ENCODE data around the gene RGS10.

The RGS10 gene

GRCh38 chr10:119526621-119527592 is 15.6 kb downstream of the RGS10 start:
- ATAC-seq (ENCODE audit: low read depth) (no peak), DNase-seq (ENCODE audit: low spot score) (no peak)
- Histone ChIP-seq H3K27ac (ENCODE audit: poor library complexity, severe bottlenecking) (no peak overlapping the region), H3K27me3 (ENCODE audit: insufficient read depth, poor library complexity, severe bottlenecking) (no peaks in the 10 kb centered on the region), H3K36me3 (ENCODE audit: low read depth) (peaks cover 10% of the 10 kb centered on the region; the same call in 1 of the 2 replicates), H3K9me3 (ENCODE audit: severe bottlenecking) (no peaks in the 10 kb centered on the region), H3K4me1 (ENCODE audit: insufficient read depth, poor library complexity, severe bottlenecking) (peaks cover 5% of the 10 kb centered on the region), H3K4me3 (ENCODE audit: severe bottlenecking) (no peak overlapping the region)
- no peak for TF ChIP-seq CTCF (IDR thresholded peaks at IDR 0.05; ENCODE audit: poor library complexity, severe bottlenecking)

- Histone ChIP-seq H3K27ac (ENCODE audit: poor library complexity, severe bottlenecking) (no peak overlapping the region), H3K9me3 (ENCODE audit: severe bottlenecking) (no peaks in the 10 kb centered on the region), H3K36me3 (ENCODE audit: low read depth) (peaks cover 10% of the 10 kb centered on the region), H3K27me3 (ENCODE audit: insufficient read depth, poor library complexity, severe bottlenecking) (no peaks in the 10 kb centered on the region), H3K4me1 (ENCODE audit: insufficient read depth, poor library complexity, severe bottlenecking) (peaks cover 9% of the 10 kb centered on the region), H3K4me3 (ENCODE audit: severe bottlenecking) (no peak overlapping the region)
- ATAC-seq (ENCODE audit: low read depth) = no peak
- DNase-seq (ENCODE audit: low spot score) = no peak
- no peak for TF ChIP-seq CTCF (IDR thresholded peaks at IDR 0.05; ENCODE audit: poor library complexity, severe bottlenecking)
Observed at GRCh38 chr10:119526149-119526548, 16.4 kb downstream of the RGS10 start.

- Histone ChIP-seq H3K4me1 (ENCODE audit: insufficient read depth, poor library complexity, severe bottlenecking) (peaks cover 9% of the 10 kb centered on the region), H3K9me3 (ENCODE audit: severe bottlenecking) (no peaks in the 10 kb centered on the region), H3K4me3 (ENCODE audit: severe bottlenecking) (no peak overlapping the region), H3K36me3 (ENCODE audit: low read depth) (peaks cover 10% of the 10 kb centered on the region), H3K27me3 (ENCODE audit: insufficient read depth, poor library complexity, severe bottlenecking) (no peaks in the 10 kb centered on the region), H3K27ac (ENCODE audit: poor library complexity, severe bottlenecking) (no peak overlapping the region)
- DNase-seq (ENCODE audit: low spot score) (no peak), ATAC-seq (ENCODE audit: low read depth) (no peak)
- TF ChIP-seq CTCF (IDR thresholded peaks at IDR 0.05; ENCODE audit: poor library complexity, severe bottlenecking) = no peak
Observed at GRCh38 chr10:119525116-119525515, 17.4 kb downstream of the RGS10 start.

GRCh38 chr10:119524720-119525070 is 17.8 kb downstream of the RGS10 start:
- Histone ChIP-seq H3K27me3 (ENCODE audit: insufficient read depth, poor library complexity, severe bottlenecking) (no peaks in the 10 kb centered on the region), H3K4me1 (ENCODE audit: insufficient read depth, poor library complexity, severe bottlenecking) (peaks cover 9% of the 10 kb centered on the region), H3K27ac (ENCODE audit: poor library complexity, severe bottlenecking) (no peak overlapping the region), H3K4me3 (ENCODE audit: severe bottlenecking) (no peak overlapping the region), H3K9me3 (ENCODE audit: severe bottlenecking) (no peaks in the 10 kb centered on the region), H3K36me3 (ENCODE audit: low read depth) (peaks cover 10% of the 10 kb centered on the region)
- DNase-seq (ENCODE audit: low spot score) (no peak), ATAC-seq (ENCODE audit: low read depth) (no peak)
- no peak for TF ChIP-seq CTCF (IDR thresholded peaks at IDR 0.05; ENCODE audit: poor library complexity, severe bottlenecking)

Data from RWPE2 (cell line).